HG03175 (cell line): ENCODE results near the gene PDHB.
"Not testable (repeated sequence)": the region's sequence is repeated elsewhere in the genome, so short reads cannot be mapped to it uniquely, and the experiment has no call there.

ENCODE experiments used
- ATAC-seq: cut with Tn5 transposase; IDR thresholded peaks from one replicate; pipeline ENCODE4 v1.9.1; 2021; ENCODE audit warnings: mild to moderate bottlenecking, moderate library complexity; ENCODE audit not compliant: unreplicated experiment

PDHB gene

GRCh38 chr3:58440996-58441355, 7.3 kb upstream of the PDHB start:
- ATAC-seq, result not testable (repeated sequence)

- ATAC-seq, result not testable (repeated sequence)
Observed at GRCh38 chr3:58437276-58437675, 3.6 kb upstream of the PDHB start.

GRCh38 chr3:58434990-58435389, 1.4 kb upstream of the PDHB start:
- no peak for ATAC-seq

GRCh38 chr3:58434511-58434910, 879 bp upstream of the PDHB start:
- ATAC-seq, result no peak

GRCh38 chr3:58434168-58434504, 504 bp upstream of the PDHB start:
- no peak for ATAC-seq

GRCh38 chr3:58432905-58433304, 727 bp downstream of the PDHB start:
- ATAC-seq, result no peak

GRCh38 chr3:58429657-58430056, 4.0 kb downstream of the PDHB start:
- peak; percentile 27 for ATAC-seq

GRCh38 chr3:58427661-58428361, 5.8 kb downstream of the PDHB start:
- ATAC-seq, result no peak

- no peak for ATAC-seq
Observed at GRCh38 chr3:58425782-58426181, 7.8 kb downstream of the PDHB start.

GRCh38 chr3:58424613-58425012, 9.0 kb downstream of the PDHB start:
- ATAC-seq, result no peak

GRCh38 chr3:58422756-58423325, 10.8 kb downstream of the PDHB start:
- ATAC-seq, result no peak

GRCh38 chr3:58421004-58421403, 12.6 kb downstream of the PDHB start:
- ATAC-seq, result no peak

- ATAC-seq, result peak; percentile 71
Observed at GRCh38 chr3:58419780-58420507, 13.7 kb downstream of the PDHB start.

GRCh38 chr3:58418227-58418626, 15.4 kb downstream of the PDHB start:
- no peak for ATAC-seq

- ATAC-seq, result no peak
Observed at GRCh38 chr3:58417075-58417474, 16.6 kb downstream of the PDHB start.

GRCh38 chr3:58416191-58416590, 17.4 kb downstream of the PDHB start:
- ATAC-seq, result no peak

- peak; percentile 49 for ATAC-seq
Observed at GRCh38 chr3:58414538-58415197, 19.0 kb downstream of the PDHB start.

- no peak for ATAC-seq
Observed at GRCh38 chr3:58411851-58412830, 21.5 kb downstream of the PDHB start.

- ATAC-seq, result no peak
Observed at GRCh38 chr3:58411036-58411435, 22.6 kb downstream of the PDHB start.

- ATAC-seq, result no peak
Observed at GRCh38 chr3:58409663-58410062, 24.0 kb downstream of the PDHB start.

GRCh38 chr3:58408906-58409305, 24.7 kb downstream of the PDHB start:
- ATAC-seq, result no peak
